Fibroblast of lung (primary cell): Measurements from ENCODE around the gene TMPRSS15. TPM values are rescaled to one million over a fixed set of nuclear protein-coding genes. Genes with fewer than 3 reads are reported as not detected.

Experiments
- DNase-seq, 2 donors: peaks; one replicate each; pipeline versions ENCODE4 v3.0.0 to v3.0.0-alpha.2; 2010; ENCODE audit warnings: low read depth in 2 of 2
- H2AFZ ChIP-seq: 2 replicates; pipeline ENCODE4 v1.5.1; 2012; ENCODE audit warnings: low read length, control low read depth, inconsistent platforms
- H3K27ac ChIP-seq: 2 replicates; pipeline ENCODE4 v1.5.1; 2011; ENCODE audit warnings: low read length, control low read depth; ENCODE audit not compliant: insufficient read depth
- H3K27me3 ChIP-seq: 2 replicates; pipeline ENCODE4 v1.5.1; 2011; ENCODE audit warnings: mild to moderate bottlenecking, low read length; ENCODE audit not compliant: control insufficient read depth, insufficient read depth
- H3K36me3 ChIP-seq: 2 replicates; pipeline ENCODE4 v1.5.1; 2011; ENCODE audit warnings: low read length; ENCODE audit not compliant: control insufficient read depth, insufficient read depth
- H3K4me1 ChIP-seq: 2 replicates; pipeline ENCODE4 v1.5.1; 2011; ENCODE audit warnings: low read length; ENCODE audit not compliant: control insufficient read depth, insufficient read depth; ENCODE audit errors: extremely low read depth
- H3K4me2 ChIP-seq: 2 replicates; pipeline ENCODE4 v1.5.1; 2011; ENCODE audit warnings: low read length, control low read depth; ENCODE audit not compliant: insufficient read depth; ENCODE audit errors: extremely low read depth
- H3K4me3 ChIP-seq, 4 experiments: fragments of 200-600 bp in 1 of 4; sonication (generic) in 1 of 4; replicated peaks in 1 of 4; 2 replicates each; pipeline ENCODE4 v1.5.1; 2011 to 2016; ENCODE audit warnings: low read length in 4 of 4, low read depth in 3 of 4, mild to moderate bottlenecking in 3 of 4, control low read depth in 2 of 4, inconsistent platforms in 1 of 4, mixed read lengths in 1 of 4; ENCODE audit not compliant: insufficient read depth in 1 of 4; ENCODE audit errors: control extremely low read depth in 1 of 4
- H3K79me2 ChIP-seq: 2 replicates; pipeline ENCODE4 v1.5.1; 2012; ENCODE audit warnings: mild to moderate bottlenecking, low read length, inconsistent platforms; ENCODE audit not compliant: control insufficient read depth, insufficient read depth
- H3K9ac ChIP-seq: 2 replicates; pipeline ENCODE4 v1.5.1; 2011; ENCODE audit warnings: mild to moderate bottlenecking, low read length, control low read depth; ENCODE audit not compliant: insufficient read depth
- H3K9me3 ChIP-seq: 2 replicates; pipeline ENCODE4 v1.5.1; 2012; ENCODE audit warnings: low read depth, low read length; ENCODE audit not compliant: control insufficient read depth, insufficient read depth
- H4K20me1 ChIP-seq: 2 replicates; pipeline ENCODE4 v1.5.1; 2011; ENCODE audit warnings: low read length; ENCODE audit not compliant: control insufficient read depth, insufficient read depth; ENCODE audit errors: extremely low read depth
- EZH2 ChIP-seq: IDR thresholded peaks from 2 replicates; pipeline ENCODE4 v1.5.1; 2012; ENCODE audit warnings: low read length, control low read depth, mild to moderate bottlenecking; ENCODE audit errors: missing control alignments
- polyA plus RNA-seq, 2 donors: library from polyadenylated mRNA; depleted of rRNA in 1 of 2; stranded (reverse) in 1 of 2; unstranded in 1 of 2; fragments of >200 nt; gene quantifications; 2 replicates each; pipeline ENCODE4 v1.2.1, GENCODE V29; 2011 to 2012; ENCODE audit warnings: missing spikeins in 1 of 2
- total RNA-seq: library from RNA; depleted of rRNA; stranded (reverse); fragments of >200 nt; gene quantifications from 2 replicates; pipeline ENCODE4 v1.2.1, GENCODE V29; 2014
- TF ChIP-seq, protein P1 (sequence below), 2 donors: IDR thresholded peaks in 1 of 2; conservative IDR thresholded peaks in 1 of 2; 1 replicate in 1 of 2; 2 replicates in 1 of 2; pipeline ENCODE4 v1.5.1; 2011 to 2012; ENCODE audit warnings: low read length in 2 of 2, control low read depth in 1 of 2, inconsistent platforms in 1 of 2, low read depth in 1 of 2, mild to moderate bottlenecking in 1 of 2

Gene TMPRSS15
- total and polyA plus RNA-seq, 2 donors (not counting 1 experiment from before 2014, with no cell fraction given), result not detected

DNA sequence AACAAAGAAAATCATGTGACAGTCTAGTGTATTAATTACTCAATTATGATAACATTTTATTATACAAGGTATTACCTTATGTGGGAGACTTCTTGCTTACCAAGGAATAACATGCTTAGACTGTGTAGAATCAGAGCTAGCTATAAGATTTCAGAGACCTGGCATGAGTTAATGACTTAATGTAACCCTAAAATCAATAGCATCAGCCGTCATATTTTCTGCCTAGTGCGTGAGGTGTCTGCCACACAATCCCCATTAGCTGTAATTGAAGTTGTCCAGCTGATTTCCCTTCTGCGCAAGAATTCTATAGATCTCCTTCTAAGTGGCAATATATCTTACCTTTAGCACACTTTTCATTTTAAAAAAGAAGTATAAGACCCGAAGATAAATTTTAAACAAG, 130.2 kb downstream of the TMPRSS15 start:
- Histone ChIP-seq H3K4me3 (no peak overlapping the region), H3K4me2 (no peak overlapping the region), H3K9ac (no peak overlapping the region), H3K27me3 (no peaks in the 10 kb centered on the region), H2AFZ (no peak overlapping the region), H3K9me3 (no peaks in the 10 kb centered on the region), H4K20me1 (no peaks in the 10 kb centered on the region), H3K27ac (no peak overlapping the region), H3K4me1 (no peaks in the 10 kb centered on the region), H3K36me3 (no peaks in the 10 kb centered on the region), H3K79me2 (no peaks in the 10 kb centered on the region)
- DNase-seq, result no peak
- TF ChIP-seq, protein P1, sequence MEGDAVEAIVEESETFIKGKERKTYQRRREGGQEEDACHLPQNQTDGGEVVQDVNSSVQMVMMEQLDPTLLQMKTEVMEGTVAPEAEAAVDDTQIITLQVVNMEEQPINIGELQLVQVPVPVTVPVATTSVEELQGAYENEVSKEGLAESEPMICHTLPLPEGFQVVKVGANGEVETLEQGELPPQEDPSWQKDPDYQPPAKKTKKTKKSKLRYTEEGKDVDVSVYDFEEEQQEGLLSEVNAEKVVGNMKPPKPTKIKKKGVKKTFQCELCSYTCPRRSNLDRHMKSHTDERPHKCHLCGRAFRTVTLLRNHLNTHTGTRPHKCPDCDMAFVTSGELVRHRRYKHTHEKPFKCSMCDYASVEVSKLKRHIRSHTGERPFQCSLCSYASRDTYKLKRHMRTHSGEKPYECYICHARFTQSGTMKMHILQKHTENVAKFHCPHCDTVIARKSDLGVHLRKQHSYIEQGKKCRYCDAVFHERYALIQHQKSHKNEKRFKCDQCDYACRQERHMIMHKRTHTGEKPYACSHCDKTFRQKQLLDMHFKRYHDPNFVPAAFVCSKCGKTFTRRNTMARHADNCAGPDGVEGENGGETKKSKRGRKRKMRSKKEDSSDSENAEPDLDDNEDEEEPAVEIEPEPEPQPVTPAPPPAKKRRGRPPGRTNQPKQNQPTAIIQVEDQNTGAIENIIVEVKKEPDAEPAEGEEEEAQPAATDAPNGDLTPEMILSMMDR (conservative IDR thresholded peaks at IDR 0.05 in 1 of 2, IDR thresholded peaks at IDR 0.05 in 1 of 2; ENCODE audit: low read depth in 1 of 2, low read length in 2 of 2), result no peak
- TF ChIP-seq EZH2, result no peak

DNA sequence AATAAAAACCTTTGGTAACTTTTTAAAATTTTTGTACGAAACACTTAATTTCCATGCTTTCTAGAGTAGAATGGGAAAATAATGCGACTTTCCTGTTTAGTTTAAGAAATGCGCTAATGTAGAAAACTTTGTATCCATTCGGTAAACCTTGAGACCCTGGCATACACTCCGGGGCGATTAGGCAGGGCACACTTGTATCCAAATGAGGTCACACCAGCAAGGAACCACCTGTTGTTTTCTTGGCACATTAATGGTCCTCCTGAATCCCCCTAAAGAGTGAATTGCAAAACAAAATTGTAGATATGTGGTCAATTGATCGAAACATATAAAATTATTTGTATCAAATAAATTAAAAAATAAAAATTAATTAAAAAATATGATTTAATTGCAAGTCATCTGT, 133.7 kb downstream of the TMPRSS15 start:
- H3K4me2 ChIP-seq, result no peak overlapping the region
- H3K9me3 ChIP-seq, result no peaks in the 10 kb centered on the region
- DNase-seq, result no peak
- H3K4me1 ChIP-seq, result no peaks in the 10 kb centered on the region
- H2AFZ ChIP-seq, result no peak overlapping the region
- H3K36me3 ChIP-seq, result no peaks in the 10 kb centered on the region
- H3K79me2 ChIP-seq, result no peaks in the 10 kb centered on the region
- H4K20me1 ChIP-seq, result no peaks in the 10 kb centered on the region
- no peak overlapping the region for H3K9ac ChIP-seq
- no peak overlapping the region for H3K27ac ChIP-seq
- H3K27me3 ChIP-seq, result no peaks in the 10 kb centered on the region
- H3K4me3 ChIP-seq, result no peak overlapping the region
- no peak for TF ChIP-seq EZH2
- TF ChIP-seq, protein P1 (conservative IDR thresholded peaks at IDR 0.05 in 1 of 2, IDR thresholded peaks at IDR 0.05 in 1 of 2; ENCODE audit: low read depth in 1 of 2, low read length in 2 of 2), result no peak

DNA sequence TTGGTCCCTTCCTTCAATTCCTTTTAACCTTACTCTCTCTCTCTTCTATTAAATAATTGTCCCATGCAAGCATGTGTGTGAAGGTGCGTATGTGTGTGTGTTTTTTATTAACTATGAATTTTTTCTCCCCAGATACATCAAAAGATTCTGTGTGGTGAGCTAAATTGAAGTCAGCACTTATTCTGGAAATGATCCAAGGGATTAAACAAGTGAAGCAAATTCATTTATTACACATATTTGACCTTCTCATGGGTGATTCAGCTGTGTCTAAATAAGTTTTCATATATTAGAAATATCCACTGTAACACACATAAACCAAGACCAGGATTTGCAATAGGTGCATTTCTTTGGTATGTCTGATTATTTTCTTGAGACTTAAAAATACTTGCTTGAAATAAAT, 134.7 kb downstream of the TMPRSS15 start:
- no peak for DNase-seq
- Histone ChIP-seq H3K9ac (no peak overlapping the region), H3K27ac (no peak overlapping the region), H4K20me1 (no peaks in the 10 kb centered on the region), H3K27me3 (no peaks in the 10 kb centered on the region), H2AFZ (no peak overlapping the region), H3K4me3 (no peak overlapping the region), H3K9me3 (no peaks in the 10 kb centered on the region), H3K36me3 (no peaks in the 10 kb centered on the region), H3K4me1 (no peaks in the 10 kb centered on the region), H3K79me2 (no peaks in the 10 kb centered on the region), H3K4me2 (no peak overlapping the region)
- TF ChIP-seq, protein P1 (conservative IDR thresholded peaks at IDR 0.05 in 1 of 2, IDR thresholded peaks at IDR 0.05 in 1 of 2; ENCODE audit: low read depth in 1 of 2, low read length in 2 of 2), result no peak
- no peak for TF ChIP-seq EZH2
